Mesendoderm (in vitro differentiated cells): Measurements from ENCODE around the gene FAF1.
"Not testable (repeated sequence)": the region's sequence is repeated elsewhere in the genome, so short reads cannot be mapped to it uniquely, and the experiment has no call there.

Experiments used
- DNase-seq: peaks from one replicate; pipeline ENCODE4 v3.0.0; 2013
- H2AK5ac ChIP-seq: 2 replicates; pipeline ENCODE4 v1.6.1; 2013; ENCODE audit warnings: low read length, inconsistent platforms
- H2BK120ac ChIP-seq: 2 replicates; pipeline ENCODE4 v1.6.1; 2013; ENCODE audit warnings: low read depth, mild to moderate bottlenecking, low read length, moderate library complexity, mixed read lengths
- H2BK15ac ChIP-seq: replicated peaks from 2 replicates; pipeline ENCODE4 v1.6.1; 2013; ENCODE audit warnings: low read depth, mild to moderate bottlenecking, moderate library complexity
- H2BK5ac ChIP-seq: 2 replicates; pipeline ENCODE4 v1.6.1; 2013; ENCODE audit warnings: low read length, inconsistent platforms
- H3K18ac ChIP-seq: 2 replicates; pipeline ENCODE4 v1.6.1; 2013; ENCODE audit warnings: mild to moderate bottlenecking, low read length, mixed read lengths
- H3K23ac ChIP-seq: one replicate; pipeline ENCODE4 v1.6.1; 2013; ENCODE audit warnings: low read length
- H3K27ac ChIP-seq: 2 replicates; pipeline ENCODE4 v1.5.1; 2013; ENCODE audit warnings: low read depth, mild to moderate bottlenecking, inconsistent platforms, low read length, moderate library complexity
- H3K27me3 ChIP-seq: 2 replicates; pipeline ENCODE4 v1.6.1; 2013; ENCODE audit warnings: low read length, control low read depth, mild to moderate bottlenecking, inconsistent platforms; ENCODE audit not compliant: insufficient read depth, poor library complexity
- H3K36me3 ChIP-seq: 2 replicates; pipeline ENCODE4 v1.6.1; 2013; ENCODE audit warnings: low read length, inconsistent platforms; ENCODE audit not compliant: control insufficient read depth, insufficient read depth
- H3K4ac ChIP-seq: one replicate; pipeline ENCODE4 v1.6.1; 2013; ENCODE audit warnings: low read depth, mild to moderate bottlenecking, low read length, moderate library complexity
- H3K4me1 ChIP-seq: 2 replicates; pipeline ENCODE4 v1.6.1; 2013; ENCODE audit warnings: low read depth, low read length, inconsistent platforms; ENCODE audit not compliant: control insufficient read depth
- H3K4me2 ChIP-seq: 2 replicates; pipeline ENCODE4 v1.6.1; 2013; ENCODE audit warnings: low read length
- H3K4me3 ChIP-seq: 2 replicates; pipeline ENCODE4 v1.5.1; 2013; ENCODE audit warnings: mild to moderate bottlenecking, low read length
- H3K56ac ChIP-seq: one replicate; pipeline ENCODE4 v1.6.1; 2013; ENCODE audit warnings: low read length
- H3K79me1 ChIP-seq: 2 replicates; pipeline ENCODE4 v1.6.1; 2013; ENCODE audit warnings: low read length, inconsistent platforms
- H3K79me2 ChIP-seq: 2 replicates; pipeline ENCODE4 v1.6.1; 2013; ENCODE audit warnings: mild to moderate bottlenecking, low read length; ENCODE audit not compliant: control insufficient read depth, insufficient read depth
- H3K9ac ChIP-seq: 2 replicates; pipeline ENCODE4 v1.6.1; 2013; ENCODE audit warnings: low read length, inconsistent platforms
- H4K5ac ChIP-seq: one replicate; pipeline ENCODE4 v1.6.1; 2013; ENCODE audit warnings: low read length
- H4K8ac ChIP-seq: one replicate; pipeline ENCODE4 v1.6.1; 2013; ENCODE audit warnings: low read depth, mild to moderate bottlenecking, control low read depth, low read length, moderate library complexity
- WGBS: extraction: QIAGEN DNeasy Blood & Tissue Kit; methylation state at CpG from one replicate; pipeline ENCODE4 v1.1.7; 2013; ENCODE audit warnings: low lambda C conversion rate, missing lambda C conversion rate; ENCODE audit not compliant: insufficient coverage; ENCODE audit errors: extremely low coverage; 5-methylcytosine and 5-hydroxymethylcytosine counted together

FAF1 gene

DNA sequence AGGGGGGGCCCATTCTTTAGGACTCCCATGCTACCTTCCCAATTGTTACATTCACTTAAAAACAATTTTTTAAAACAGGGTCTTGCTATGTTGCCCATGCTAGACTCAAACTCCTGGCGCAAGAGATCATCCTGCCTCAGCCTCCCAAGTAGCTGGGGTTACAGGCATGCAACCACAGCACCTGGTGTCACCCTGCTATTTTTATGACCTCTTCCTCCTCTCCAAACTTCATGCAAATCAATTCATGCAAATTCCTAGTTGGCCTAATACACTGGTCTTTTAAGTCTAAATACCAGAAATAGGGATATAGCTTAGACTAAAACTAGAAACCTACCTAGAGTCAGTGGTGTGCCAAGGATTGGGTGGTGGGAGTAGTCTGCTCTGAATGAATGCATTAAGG lies 40.1 kb upstream of the FAF1 start:
- WGBS, result no CpG with 5 or more reads among the region's 1 CpG
- H3K36me3 ChIP-seq, result no peaks in the 10 kb centered on the region
- no peak overlapping the region for H3K9ac ChIP-seq
- no peaks in the 10 kb centered on the region for H3K4me1 ChIP-seq
- H3K4me3 ChIP-seq, result no peak overlapping the region
- H2BK120ac ChIP-seq, result no peak overlapping the region
- H3K56ac ChIP-seq, result no peak overlapping the region
- H4K5ac ChIP-seq, result no peak overlapping the region
- H2AK5ac ChIP-seq, result no peak overlapping the region
- H3K79me2 ChIP-seq, result no peaks in the 10 kb centered on the region
- no peak overlapping the region for H2BK15ac ChIP-seq
- H2BK5ac ChIP-seq, result no peak overlapping the region
- DNase-seq, result no peak
- H3K4me2 ChIP-seq, result no peak overlapping the region
- H4K8ac ChIP-seq, result no peak overlapping the region
- no peak overlapping the region for H3K4ac ChIP-seq
- no peak overlapping the region for H3K27ac ChIP-seq
- no peak overlapping the region for H3K18ac ChIP-seq
- H3K27me3 ChIP-seq, result no peaks in the 10 kb centered on the region
- H3K23ac ChIP-seq, result no peak overlapping the region
- no peaks in the 10 kb centered on the region for H3K79me1 ChIP-seq

DNA sequence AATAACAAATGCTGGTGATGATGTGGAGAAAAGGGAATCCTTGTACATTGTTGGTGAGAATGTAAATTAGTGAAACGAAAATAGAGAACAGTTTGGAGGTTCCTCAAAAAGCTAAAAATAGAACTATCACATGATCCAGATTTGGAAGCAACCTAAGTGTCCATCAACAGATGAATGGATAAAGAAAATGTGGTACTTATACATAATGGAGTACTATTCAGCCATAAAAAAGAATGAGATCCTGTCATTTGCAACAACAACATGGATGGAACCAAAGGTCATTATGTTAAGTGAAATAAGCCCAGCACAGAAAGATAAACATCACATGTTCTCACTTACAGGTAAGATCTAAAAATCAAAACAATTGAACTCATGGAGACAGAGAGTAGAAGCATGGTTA lies 39.3 kb upstream of the FAF1 start:
- not testable (repeated sequence) for H3K4me1 ChIP-seq, H4K5ac ChIP-seq, H2BK120ac ChIP-seq, H3K9ac ChIP-seq, H2AK5ac ChIP-seq, H3K4me2 ChIP-seq, H3K27me3 ChIP-seq, H3K56ac ChIP-seq, DNase-seq, H3K4ac ChIP-seq, H3K27ac ChIP-seq, H3K36me3 ChIP-seq, H3K18ac ChIP-seq, H3K4me3 ChIP-seq, H3K79me1 ChIP-seq, H4K8ac ChIP-seq, H2BK5ac ChIP-seq, H2BK15ac ChIP-seq, H3K23ac ChIP-seq, H3K79me2 ChIP-seq
- WGBS, result no CpG with 5 or more reads among the region's 1 CpG

DNA sequence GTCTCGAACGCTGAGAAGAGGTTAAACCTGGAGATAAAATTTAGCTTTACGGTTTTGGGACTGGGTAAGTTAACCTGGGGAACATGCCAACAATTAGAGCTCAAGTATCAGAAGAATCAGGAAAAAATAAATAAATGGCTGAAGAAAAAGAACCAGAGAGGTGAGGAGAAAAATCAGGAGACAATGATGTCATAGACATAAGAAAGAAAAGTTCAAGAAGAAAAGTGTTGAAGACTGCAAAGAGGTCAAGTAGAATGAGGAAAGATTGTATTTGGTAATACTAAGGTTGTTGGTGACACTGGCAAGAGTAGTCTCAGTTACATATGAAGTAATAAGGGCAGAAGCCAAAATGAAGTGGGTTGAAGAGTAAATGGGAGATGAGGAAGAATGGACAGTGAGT lies 36.0 kb upstream of the FAF1 start:
- Histone ChIP-seq H3K4me2 (no peak overlapping the region), H4K8ac (no peak overlapping the region), H3K79me2 (no peaks in the 10 kb centered on the region), H3K27ac (no peak overlapping the region), H3K4me1 (no peaks in the 10 kb centered on the region), H2BK120ac (no peak overlapping the region), H2BK15ac (no peak overlapping the region), H3K9ac (no peak overlapping the region), H3K4me3 (no peak overlapping the region), H2BK5ac (no peak overlapping the region), H3K79me1 (no peaks in the 10 kb centered on the region), H3K36me3 (no peaks in the 10 kb centered on the region), H3K18ac (no peak overlapping the region), H3K56ac (no peak overlapping the region), H4K5ac (no peak overlapping the region), H3K23ac (no peak overlapping the region), H3K27me3 (no peaks in the 10 kb centered on the region), H2AK5ac (no peak overlapping the region), H3K4ac (no peak overlapping the region)
- DNase-seq, result no peak
- WGBS, result no CpG with 5 or more reads among the region's 3 CpGs

DNA sequence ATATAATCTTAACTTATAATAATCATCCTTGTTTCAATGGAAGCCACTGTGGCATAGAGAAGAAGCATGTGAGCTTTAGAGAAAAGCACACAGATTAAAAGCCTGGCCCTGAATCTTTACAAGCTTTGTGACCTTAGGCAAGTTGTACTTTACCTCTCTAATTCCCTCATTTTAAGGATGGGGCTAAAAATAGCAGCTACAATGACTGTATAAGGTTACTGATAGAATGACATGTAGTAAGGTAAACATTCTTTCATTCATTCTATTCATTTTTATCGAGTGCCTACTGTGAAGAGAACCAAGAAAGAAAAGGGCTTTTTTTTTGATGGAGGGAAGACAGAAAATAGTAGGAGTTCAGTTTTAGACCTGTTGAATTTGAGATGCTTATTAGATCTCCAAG lies 35.6 kb upstream of the FAF1 start:
- WGBS, result no CpG with 5 or more reads among the region's 1 CpG
- no peak overlapping the region for H3K9ac ChIP-seq
- no peak for DNase-seq
- H3K79me1 ChIP-seq, result no peaks in the 10 kb centered on the region
- no peaks in the 10 kb centered on the region for H3K79me2 ChIP-seq
- H3K27me3 ChIP-seq, result no peaks in the 10 kb centered on the region
- H3K4me1 ChIP-seq, result no peaks in the 10 kb centered on the region
- H3K18ac ChIP-seq, result no peak overlapping the region
- no peak overlapping the region for H2BK120ac ChIP-seq
- H2AK5ac ChIP-seq, result no peak overlapping the region
- no peak overlapping the region for H3K4me2 ChIP-seq
- H4K5ac ChIP-seq, result no peak overlapping the region
- no peak overlapping the region for H3K27ac ChIP-seq
- no peaks in the 10 kb centered on the region for H3K36me3 ChIP-seq
- no peak overlapping the region for H4K8ac ChIP-seq
- H2BK15ac ChIP-seq, result no peak overlapping the region
- H3K4me3 ChIP-seq, result no peak overlapping the region
- no peak overlapping the region for H3K56ac ChIP-seq
- H3K4ac ChIP-seq, result no peak overlapping the region
- H3K23ac ChIP-seq, result no peak overlapping the region
- no peak overlapping the region for H2BK5ac ChIP-seq

DNA sequence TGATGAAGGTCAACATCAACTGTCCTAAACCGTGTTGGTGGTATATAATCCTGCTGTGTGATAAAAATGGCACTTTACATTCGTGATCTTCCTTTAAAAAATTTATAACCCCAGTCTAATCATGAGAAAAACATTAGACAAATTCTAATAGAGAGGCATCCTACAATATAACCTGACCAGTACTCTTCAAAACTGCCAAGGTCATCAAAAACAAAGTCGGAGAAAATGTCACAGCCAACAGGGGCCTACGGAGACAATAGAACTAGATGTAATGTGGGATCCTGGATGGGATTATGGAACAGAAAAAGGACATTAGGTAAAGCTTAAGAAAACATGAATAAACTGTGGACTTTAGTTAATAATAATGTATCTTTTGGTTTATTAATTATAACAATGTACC lies 34.9 kb upstream of the FAF1 start:
- no peak overlapping the region for H3K56ac ChIP-seq
- H4K8ac ChIP-seq, result no peak overlapping the region
- no peak overlapping the region for H2BK15ac ChIP-seq
- no peak overlapping the region for H3K4ac ChIP-seq
- H3K27ac ChIP-seq, result no peak overlapping the region
- H3K18ac ChIP-seq, result no peak overlapping the region
- H3K27me3 ChIP-seq, result no peaks in the 10 kb centered on the region
- H4K5ac ChIP-seq, result no peak overlapping the region
- no peak for DNase-seq
- no peak overlapping the region for H3K9ac ChIP-seq
- H3K23ac ChIP-seq, result no peak overlapping the region
- H3K4me1 ChIP-seq, result no peaks in the 10 kb centered on the region
- no peak overlapping the region for H3K4me3 ChIP-seq
- H3K79me1 ChIP-seq, result no peaks in the 10 kb centered on the region
- no peaks in the 10 kb centered on the region for H3K36me3 ChIP-seq
- no peak overlapping the region for H2BK120ac ChIP-seq
- no peak overlapping the region for H2AK5ac ChIP-seq
- H3K79me2 ChIP-seq, result no peaks in the 10 kb centered on the region
- no peak overlapping the region for H3K4me2 ChIP-seq
- WGBS, result no CpG with 5 or more reads among the region's 4 CpGs
- no peak overlapping the region for H2BK5ac ChIP-seq

DNA sequence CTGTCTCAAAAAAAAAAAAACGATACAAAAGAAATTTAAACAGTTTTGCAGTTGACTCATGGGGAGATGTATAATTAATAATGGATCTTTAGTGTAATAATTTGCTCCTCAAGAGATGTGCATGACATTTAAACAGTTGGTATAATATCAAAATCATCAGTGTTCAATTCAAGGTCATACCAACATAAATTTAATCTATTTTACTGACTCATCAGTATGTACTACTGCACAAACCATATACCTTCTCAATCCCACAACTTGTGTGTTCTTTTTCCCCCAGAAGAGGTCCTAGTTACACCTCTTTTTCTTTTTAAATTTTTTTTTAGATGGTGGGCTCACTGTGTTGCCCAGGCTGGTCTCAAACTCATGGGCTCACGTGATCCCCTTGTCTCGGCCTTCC lies 33.6 kb upstream of the FAF1 start:
- Histone ChIP-seq H2AK5ac (no peak overlapping the region), H2BK5ac (no peak overlapping the region), H3K27me3 (no peaks in the 10 kb centered on the region), H2BK15ac (no peak overlapping the region), H3K9ac (no peak overlapping the region), H3K36me3 (no peaks in the 10 kb centered on the region), H3K79me1 (no peaks in the 10 kb centered on the region), H3K56ac (no peak overlapping the region), H3K27ac (no peak overlapping the region), H3K4me1 (no peaks in the 10 kb centered on the region), H3K4ac (no peak overlapping the region), H3K4me3 (no peak overlapping the region), H3K18ac (no peak overlapping the region), H3K4me2 (no peak overlapping the region), H4K8ac (no peak overlapping the region), H3K23ac (no peak overlapping the region), H4K5ac (no peak overlapping the region), H3K79me2 (no peaks in the 10 kb centered on the region), H2BK120ac (no peak overlapping the region)
- WGBS, result no CpG with 5 or more reads among the region's 3 CpGs
- DNase-seq, result no peak
